Liver (tissue), 9 donors: ENCODE measurements around the gene EPPIN. TPM values are rescaled to one million over a fixed set of nuclear protein-coding genes. Genes with fewer than 3 reads are reported as not detected.
"Not testable (repeated sequence)": the region's sequence is repeated elsewhere in the genome, so short reads cannot be mapped to it uniquely, and the experiment has no call there.

Source experiments
- DNase-seq: peaks from one replicate; pipeline ENCODE4 v3.0.0-alpha.2; 2017; ENCODE audit warnings: low spot score
- H3K27ac ChIP-seq, 2 donors: one replicate each; pipeline ENCODE4 v1.7.0; 2013; ENCODE audit warnings: inconsistent platforms in 2 of 2, low read length in 2 of 2, control low read depth in 1 of 2, low read depth in 1 of 2, mild to moderate bottlenecking in 1 of 2
- H3K27me3 ChIP-seq, 4 donors: one replicate each; pipeline versions ENCODE4 v1.6.1 to v1.7.0; 2013; ENCODE audit warnings: low read length in 3 of 4, inconsistent platforms in 1 of 4, mild to moderate bottlenecking in 1 of 4, moderate library complexity in 1 of 4; ENCODE audit not compliant: control insufficient read depth in 4 of 4, insufficient read depth in 4 of 4
- H3K36me3 ChIP-seq, 4 donors: one replicate each; pipeline versions ENCODE4 v1.6.1 to v1.7.0; 2013; ENCODE audit warnings: low read length in 3 of 4, mild to moderate bottlenecking in 3 of 4, low read depth in 1 of 4, moderate library complexity in 1 of 4; ENCODE audit not compliant: control insufficient read depth in 4 of 4, insufficient read depth in 3 of 4
- H3K4me1 ChIP-seq, 4 donors: one replicate each; pipeline versions ENCODE4 v1.6.1 to v1.7.0; 2013; ENCODE audit warnings: low read length in 3 of 4, mild to moderate bottlenecking in 3 of 4, moderate library complexity in 1 of 4; ENCODE audit not compliant: control insufficient read depth in 4 of 4, insufficient read depth in 4 of 4
- H3K4me3 ChIP-seq, 3 donors: one replicate each; pipeline versions ENCODE4 v1.6.1 to v1.7.0; 2013; ENCODE audit warnings: low read length in 3 of 3, control low read depth in 1 of 3, low read depth in 1 of 3, mild to moderate bottlenecking in 1 of 3
- H3K9ac ChIP-seq, 2 donors: one replicate each; pipeline ENCODE4 v1.7.0; 2013; ENCODE audit warnings: low read length in 2 of 2, mild to moderate bottlenecking in 2 of 2, moderate library complexity in 2 of 2, control low read depth in 1 of 2, low read depth in 1 of 2
- H3K9me3 ChIP-seq, 4 donors: one replicate each; pipeline versions ENCODE4 v1.6.1 to v1.7.0; 2013; ENCODE audit warnings: low read length in 3 of 4; ENCODE audit not compliant: control insufficient read depth in 4 of 4
- EGR1 ChIP-seq, 2 donors: IDR thresholded peaks; 2 replicates each; pipeline ENCODE4 v1.6.1; 2016 to 2018; ENCODE audit warnings: antibody characterized with exemption in 2 of 2, low read depth in 2 of 2
- FOXA2 ChIP-seq: IDR thresholded peaks from 2 replicates; pipeline ENCODE4 v1.6.1; 2016; ENCODE audit warnings: antibody characterized with exemption
- HNF4A ChIP-seq, 2 donors: conservative IDR thresholded peaks; 2 replicates each; pipeline ENCODE4 v1.6.1; 2016; ENCODE audit warnings: antibody characterized with exemption in 2 of 2, mild to moderate bottlenecking in 2 of 2
- HNF4G ChIP-seq: IDR thresholded peaks from 2 replicates; pipeline ENCODE4 v1.6.1; 2016; ENCODE audit warnings: antibody characterized with exemption
- JUND ChIP-seq, 2 donors: IDR thresholded peaks; 2 replicates each; pipeline ENCODE4 v1.6.1; 2016; ENCODE audit warnings: antibody characterized with exemption in 2 of 2
- NR2F2 ChIP-seq: IDR thresholded peaks from 2 replicates; pipeline ENCODE4 v1.6.1; 2016; ENCODE audit warnings: antibody characterized with exemption
- RAD21 ChIP-seq, 2 donors: IDR thresholded peaks; 2 replicates each; pipeline ENCODE4 v1.6.1; 2016; ENCODE audit warnings: antibody characterized with exemption in 2 of 2, mild to moderate bottlenecking in 2 of 2
- RXRA ChIP-seq, 2 donors: IDR thresholded peaks; 2 replicates each; pipeline ENCODE4 v1.6.1; 2017 to 2018; ENCODE audit warnings: antibody characterized with exemption in 2 of 2, mild to moderate bottlenecking in 1 of 2
- SP1 ChIP-seq: IDR thresholded peaks from 2 replicates; pipeline ENCODE4 v1.6.1; 2018; ENCODE audit warnings: antibody characterized with exemption, mild to moderate bottlenecking
- TAF1 ChIP-seq: conservative IDR thresholded peaks from 2 replicates; pipeline ENCODE4 v1.6.1; 2016; ENCODE audit warnings: antibody characterized with exemption, mild to moderate bottlenecking
- YY1 ChIP-seq: IDR thresholded peaks from 2 replicates; pipeline ENCODE4 v1.6.1; 2016; ENCODE audit warnings: antibody characterized with exemption, mild to moderate bottlenecking
- WGBS: extraction: QIAGEN DNeasy Blood & Tissue Kit; methylation state at CpG from one replicate; pipeline ENCODE4 v1.1.7; 2013; 5-methylcytosine and 5-hydroxymethylcytosine counted together
- polyA plus RNA-seq, 2 donors: library from polyadenylated mRNA; stranded (reverse) in 1 of 2; unstranded in 1 of 2; fragments of 200-250 nt in 1 of 2; fragments of >200 nt in 1 of 2; fragmentation: Nextera tagmentation in 1 of 2; extraction: Ambion mirVana in 1 of 2; gene quantifications; one replicate each; pipeline versions ENCODE4 v1.2.1 to v1.2.3, GENCODE V29; 2013 to 2015
- total RNA-seq, 2 donors: library from RNA; depleted of rRNA; stranded (reverse); fragments of >200 nt; gene quantifications; one replicate each; pipeline ENCODE4 v1.2.3, GENCODE V29; 2014
- TF ChIP-seq, protein P1 (sequence below): fragments of 150-350 bp; IDR thresholded peaks from 2 replicates; pipeline ENCODE4 v1.5.1; 2017; ENCODE audit warnings: improper control_type of control experiment, low read depth, low read length; ENCODE audit not compliant: missing input control
- TF ChIP-seq, protein P2 (sequence below): IDR thresholded peaks from 2 replicates; pipeline ENCODE4 v1.6.1; 2016; ENCODE audit warnings: antibody characterized with exemption
- TF ChIP-seq, protein P3 (sequence below): IDR thresholded peaks from 2 replicates; pipeline ENCODE4 v1.6.1; 2016; ENCODE audit warnings: antibody characterized with exemption, mild to moderate bottlenecking
- TF ChIP-seq, protein P4 (sequence below): IDR thresholded peaks from 2 replicates; pipeline ENCODE4 v1.6.1; 2016; ENCODE audit warnings: antibody characterized with exemption
- donor health status: healthy.
- donor health status: healthy.
- donor health status: healthy.
- donor health status: healthy.
- donor health status: healthy.

The EPPIN gene
- total and polyA plus RNA-seq, 4 donors = not detected

DNA sequence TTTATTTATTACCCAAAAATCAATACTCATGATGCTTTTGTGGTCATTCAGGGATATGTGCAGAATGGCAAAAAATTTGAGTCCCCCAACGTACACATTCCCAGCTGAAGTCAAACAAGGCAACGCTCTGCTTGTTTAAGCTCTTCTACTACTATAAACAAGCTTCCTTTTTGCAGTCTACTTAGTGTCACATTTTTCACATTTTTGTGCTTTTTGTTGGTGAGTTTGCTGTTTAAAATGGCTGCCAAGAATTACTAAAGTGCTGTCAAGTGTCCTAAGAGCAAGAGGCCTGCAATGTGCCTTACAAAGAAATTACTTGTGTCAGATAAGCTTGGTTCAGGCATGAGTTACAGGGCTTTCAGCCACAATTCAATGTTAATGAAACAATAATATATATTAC, 29.8 kb upstream of the EPPIN start:
- H3K4me1 ChIP-seq = no peaks in the 10 kb centered on the region
- no peaks in the 10 kb centered on the region for H3K9me3 ChIP-seq
- H3K27ac ChIP-seq = no peak overlapping the region
- H3K36me3 ChIP-seq = no peaks in the 10 kb centered on the region
- 38% methylated on average over 2 of the region's 2 CpGs for WGBS
- TF ChIP-seq YY1 (peak; percentile 52), RXRA (IDR thresholded peaks at IDR 0.05) (peak in 1 of 2 donors; percentile 27), JUND (IDR thresholded peaks at IDR 0.05) (no peak)
- TF ChIP-seq, protein P1, sequence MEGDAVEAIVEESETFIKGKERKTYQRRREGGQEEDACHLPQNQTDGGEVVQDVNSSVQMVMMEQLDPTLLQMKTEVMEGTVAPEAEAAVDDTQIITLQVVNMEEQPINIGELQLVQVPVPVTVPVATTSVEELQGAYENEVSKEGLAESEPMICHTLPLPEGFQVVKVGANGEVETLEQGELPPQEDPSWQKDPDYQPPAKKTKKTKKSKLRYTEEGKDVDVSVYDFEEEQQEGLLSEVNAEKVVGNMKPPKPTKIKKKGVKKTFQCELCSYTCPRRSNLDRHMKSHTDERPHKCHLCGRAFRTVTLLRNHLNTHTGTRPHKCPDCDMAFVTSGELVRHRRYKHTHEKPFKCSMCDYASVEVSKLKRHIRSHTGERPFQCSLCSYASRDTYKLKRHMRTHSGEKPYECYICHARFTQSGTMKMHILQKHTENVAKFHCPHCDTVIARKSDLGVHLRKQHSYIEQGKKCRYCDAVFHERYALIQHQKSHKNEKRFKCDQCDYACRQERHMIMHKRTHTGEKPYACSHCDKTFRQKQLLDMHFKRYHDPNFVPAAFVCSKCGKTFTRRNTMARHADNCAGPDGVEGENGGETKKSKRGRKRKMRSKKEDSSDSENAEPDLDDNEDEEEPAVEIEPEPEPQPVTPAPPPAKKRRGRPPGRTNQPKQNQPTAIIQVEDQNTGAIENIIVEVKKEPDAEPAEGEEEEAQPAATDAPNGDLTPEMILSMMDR = no peak
- H3K9ac ChIP-seq = no peak overlapping the region
- no peak overlapping the region for H3K4me3 ChIP-seq
- DNase-seq = no peak
- H3K27me3 ChIP-seq = peaks cover 0 to 4% (median 0%) of the 10 kb centered on the region in 4 donors

DNA sequence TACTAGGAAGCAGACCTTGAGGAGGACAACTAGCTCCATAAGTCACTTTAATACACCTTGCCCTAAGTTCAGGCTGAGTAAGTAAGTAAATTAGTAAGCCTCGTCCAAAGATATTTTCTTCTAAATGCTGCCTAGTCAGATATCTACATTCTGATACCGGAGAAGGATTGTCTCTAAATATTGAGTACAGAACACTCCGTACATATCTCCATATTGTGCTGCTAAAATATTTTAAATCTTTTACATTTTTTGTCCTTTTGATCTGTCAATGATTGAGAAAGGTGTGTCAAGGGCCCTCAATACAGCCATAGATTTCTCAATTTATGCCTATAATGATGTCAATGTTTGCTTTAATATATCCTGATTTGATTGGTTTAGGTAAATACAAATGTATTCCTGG, 28.7 kb upstream of the EPPIN start:
- DNase-seq = no peak
- WGBS = 83% methylated on average over 3 of the region's 3 CpGs
- Histone ChIP-seq H3K4me1 (no peaks in the 10 kb centered on the region), H3K27me3 (peaks cover 0 to 4% (median 0%) of the 10 kb centered on the region in 4 donors), H3K36me3 (no peaks in the 10 kb centered on the region), H3K9me3 (no peaks in the 10 kb centered on the region), H3K27ac (no peak overlapping the region), H3K9ac (no peak overlapping the region), H3K4me3 (no peak overlapping the region)
- TF ChIP-seq, protein P2, sequence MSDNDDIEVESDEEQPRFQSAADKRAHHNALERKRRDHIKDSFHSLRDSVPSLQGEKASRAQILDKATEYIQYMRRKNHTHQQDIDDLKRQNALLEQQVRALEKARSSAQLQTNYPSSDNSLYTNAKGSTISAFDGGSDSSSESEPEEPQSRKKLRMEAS = no peak
- TF ChIP-seq JUND (IDR thresholded peaks at IDR 0.05) = no peak
- TF ChIP-seq FOXA2 = no peak
- no peak for TF ChIP-seq HNF4A (conservative IDR thresholded peaks at IDR 0.05)
- TF ChIP-seq NR2F2 = no peak
- TF ChIP-seq, protein P3, sequence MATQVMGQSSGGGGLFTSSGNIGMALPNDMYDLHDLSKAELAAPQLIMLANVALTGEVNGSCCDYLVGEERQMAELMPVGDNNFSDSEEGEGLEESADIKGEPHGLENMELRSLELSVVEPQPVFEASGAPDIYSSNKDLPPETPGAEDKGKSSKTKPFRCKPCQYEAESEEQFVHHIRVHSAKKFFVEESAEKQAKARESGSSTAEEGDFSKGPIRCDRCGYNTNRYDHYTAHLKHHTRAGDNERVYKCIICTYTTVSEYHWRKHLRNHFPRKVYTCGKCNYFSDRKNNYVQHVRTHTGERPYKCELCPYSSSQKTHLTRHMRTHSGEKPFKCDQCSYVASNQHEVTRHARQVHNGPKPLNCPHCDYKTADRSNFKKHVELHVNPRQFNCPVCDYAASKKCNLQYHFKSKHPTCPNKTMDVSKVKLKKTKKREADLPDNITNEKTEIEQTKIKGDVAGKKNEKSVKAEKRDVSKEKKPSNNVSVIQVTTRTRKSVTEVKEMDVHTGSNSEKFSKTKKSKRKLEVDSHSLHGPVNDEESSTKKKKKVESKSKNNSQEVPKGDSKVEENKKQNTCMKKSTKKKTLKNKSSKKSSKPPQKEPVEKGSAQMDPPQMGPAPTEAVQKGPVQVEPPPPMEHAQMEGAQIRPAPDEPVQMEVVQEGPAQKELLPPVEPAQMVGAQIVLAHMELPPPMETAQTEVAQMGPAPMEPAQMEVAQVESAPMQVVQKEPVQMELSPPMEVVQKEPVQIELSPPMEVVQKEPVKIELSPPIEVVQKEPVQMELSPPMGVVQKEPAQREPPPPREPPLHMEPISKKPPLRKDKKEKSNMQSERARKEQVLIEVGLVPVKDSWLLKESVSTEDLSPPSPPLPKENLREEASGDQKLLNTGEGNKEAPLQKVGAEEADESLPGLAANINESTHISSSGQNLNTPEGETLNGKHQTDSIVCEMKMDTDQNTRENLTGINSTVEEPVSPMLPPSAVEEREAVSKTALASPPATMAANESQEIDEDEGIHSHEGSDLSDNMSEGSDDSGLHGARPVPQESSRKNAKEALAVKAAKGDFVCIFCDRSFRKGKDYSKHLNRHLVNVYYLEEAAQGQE = no peak
- no peak for TF ChIP-seq TAF1
- TF ChIP-seq, protein P1 = no peak
- TF ChIP-seq SP1 = no peak
- TF ChIP-seq HNF4G = no peak
- TF ChIP-seq YY1 = no peak
- TF ChIP-seq RAD21 (IDR thresholded peaks at IDR 0.05) = no peak
- TF ChIP-seq EGR1 (IDR thresholded peaks at IDR 0.05; ENCODE audit: low read depth in 2 of 2) = no peak
- TF ChIP-seq, protein P4, sequence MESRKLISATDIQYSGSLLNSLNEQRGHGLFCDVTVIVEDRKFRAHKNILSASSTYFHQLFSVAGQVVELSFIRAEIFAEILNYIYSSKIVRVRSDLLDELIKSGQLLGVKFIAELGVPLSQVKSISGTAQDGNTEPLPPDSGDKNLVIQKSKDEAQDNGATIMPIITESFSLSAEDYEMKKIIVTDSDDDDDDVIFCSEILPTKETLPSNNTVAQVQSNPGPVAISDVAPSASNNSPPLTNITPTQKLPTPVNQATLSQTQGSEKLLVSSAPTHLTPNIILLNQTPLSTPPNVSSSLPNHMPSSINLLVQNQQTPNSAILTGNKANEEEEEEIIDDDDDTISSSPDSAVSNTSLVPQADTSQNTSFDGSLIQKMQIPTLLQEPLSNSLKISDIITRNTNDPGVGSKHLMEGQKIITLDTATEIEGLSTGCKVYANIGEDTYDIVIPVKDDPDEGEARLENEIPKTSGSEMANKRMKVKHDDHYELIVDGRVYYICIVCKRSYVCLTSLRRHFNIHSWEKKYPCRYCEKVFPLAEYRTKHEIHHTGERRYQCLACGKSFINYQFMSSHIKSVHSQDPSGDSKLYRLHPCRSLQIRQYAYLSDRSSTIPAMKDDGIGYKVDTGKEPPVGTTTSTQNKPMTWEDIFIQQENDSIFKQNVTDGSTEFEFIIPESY = no peak

DNA sequence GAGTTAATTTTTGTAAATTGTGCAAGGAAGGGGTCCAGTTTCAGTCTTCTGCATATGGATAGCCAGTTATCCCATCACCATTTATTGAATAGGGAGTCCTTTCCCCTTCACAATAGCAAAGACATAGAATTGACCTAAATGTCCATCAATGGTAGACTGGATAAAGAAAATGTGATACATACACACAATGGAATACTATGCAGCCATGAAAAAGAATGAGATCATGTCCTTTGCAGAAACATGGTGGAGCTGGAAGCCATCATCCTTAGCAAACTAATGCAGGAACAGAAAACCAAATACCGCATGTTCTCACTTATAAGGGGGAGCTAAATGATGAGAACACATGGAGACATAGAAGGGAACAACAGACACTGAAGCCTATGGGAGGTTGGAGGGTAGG, 22.4 kb upstream of the EPPIN start:
- H3K9ac ChIP-seq, H3K4me1 ChIP-seq, H3K27me3 ChIP-seq, H3K4me3 ChIP-seq, DNase-seq, H3K36me3 ChIP-seq, H3K9me3 ChIP-seq, H3K27ac ChIP-seq: not testable (repeated sequence)
- WGBS = 71% methylated on average over 1 of the region's 1 CpG
